ENCODE data around the gene DOK5. TPM values are rescaled to one million over a fixed set of nuclear protein-coding genes. Genes with fewer than 3 reads are reported as not detected.

The DOK5 gene
- total RNA-seq, 1 donor: 14.1 TPM

DNA sequence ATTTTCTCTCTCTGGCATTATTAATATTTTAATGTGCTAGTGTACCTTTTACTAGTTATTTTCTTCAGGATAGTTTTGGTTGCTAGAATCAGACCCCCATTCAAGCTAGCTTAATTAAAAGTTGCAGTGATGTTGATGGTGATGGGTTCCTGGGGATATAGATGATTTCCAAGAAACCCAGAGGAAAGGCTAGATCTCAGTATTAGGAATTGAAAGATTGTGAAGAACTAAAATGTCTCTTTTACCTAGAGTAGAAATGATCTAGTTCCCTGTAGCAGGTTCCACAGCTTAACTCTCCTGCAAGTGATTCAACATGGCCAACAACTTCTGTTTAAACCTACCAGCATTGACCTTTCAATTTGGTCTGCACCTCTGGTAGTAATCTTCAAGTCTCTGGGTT is 78.6 kb downstream of the DOK5 start:
- Histone ChIP-seq H3K36me3 (ENCODE audit: insufficient read depth, low read length) (no peaks in the 10 kb centered on the region), H4K20me1 (ENCODE audit: insufficient read depth, low read length) (no peaks in the 10 kb centered on the region), H3K4me3 (ENCODE audit: insufficient read depth, low read length) (no peak overlapping the region), H3K9me3 (ENCODE audit: low read depth, low read length) (no peaks in the 10 kb centered on the region), H3K4me2 (ENCODE audit: insufficient read depth, low read length) (no peak overlapping the region), H3K27ac (ENCODE audit: low read depth, low read length) (no peak overlapping the region), H3K79me2 (ENCODE audit: insufficient read depth, low read length) (no peaks in the 10 kb centered on the region), H3K4me1 (ENCODE audit: insufficient read depth, low read length) (peaks cover 25% of the 10 kb centered on the region), H2AFZ (ENCODE audit: low read length) (no peak overlapping the region), H3K27me3 (ENCODE audit: insufficient read depth, low read length) (no peaks in the 10 kb centered on the region)
- peak; percentile 66 for DNase-seq (ENCODE audit: insufficient read length, low spot score, missing footprints)
- TF ChIP-seq, protein P1, sequence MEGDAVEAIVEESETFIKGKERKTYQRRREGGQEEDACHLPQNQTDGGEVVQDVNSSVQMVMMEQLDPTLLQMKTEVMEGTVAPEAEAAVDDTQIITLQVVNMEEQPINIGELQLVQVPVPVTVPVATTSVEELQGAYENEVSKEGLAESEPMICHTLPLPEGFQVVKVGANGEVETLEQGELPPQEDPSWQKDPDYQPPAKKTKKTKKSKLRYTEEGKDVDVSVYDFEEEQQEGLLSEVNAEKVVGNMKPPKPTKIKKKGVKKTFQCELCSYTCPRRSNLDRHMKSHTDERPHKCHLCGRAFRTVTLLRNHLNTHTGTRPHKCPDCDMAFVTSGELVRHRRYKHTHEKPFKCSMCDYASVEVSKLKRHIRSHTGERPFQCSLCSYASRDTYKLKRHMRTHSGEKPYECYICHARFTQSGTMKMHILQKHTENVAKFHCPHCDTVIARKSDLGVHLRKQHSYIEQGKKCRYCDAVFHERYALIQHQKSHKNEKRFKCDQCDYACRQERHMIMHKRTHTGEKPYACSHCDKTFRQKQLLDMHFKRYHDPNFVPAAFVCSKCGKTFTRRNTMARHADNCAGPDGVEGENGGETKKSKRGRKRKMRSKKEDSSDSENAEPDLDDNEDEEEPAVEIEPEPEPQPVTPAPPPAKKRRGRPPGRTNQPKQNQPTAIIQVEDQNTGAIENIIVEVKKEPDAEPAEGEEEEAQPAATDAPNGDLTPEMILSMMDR (IDR thresholded peaks at IDR 0.05; ENCODE audit: extremely low read depth, low read depth, low read length): no peak

DNA sequence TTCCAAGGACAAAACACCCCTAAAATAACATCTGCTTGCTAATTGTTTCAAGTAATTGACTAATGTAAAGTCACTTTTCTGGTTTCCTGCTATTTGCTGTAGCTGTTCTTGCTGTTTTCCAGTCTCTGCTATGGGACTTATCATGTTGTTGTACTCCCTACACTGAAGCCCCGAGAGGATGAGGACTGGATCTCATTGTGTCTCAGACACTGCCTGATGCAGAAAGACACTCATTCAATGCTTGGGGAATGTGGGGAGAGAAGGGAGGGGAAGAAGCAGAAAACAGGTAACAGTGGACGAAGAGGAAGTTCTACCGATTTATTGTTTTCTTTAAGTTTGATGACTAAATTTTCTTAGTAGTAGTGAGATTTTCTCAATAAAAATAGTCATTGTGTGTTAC is 79.8 kb downstream of the DOK5 start:
- DNase-seq (ENCODE audit: insufficient read length, low spot score, missing footprints): no peak
- Histone ChIP-seq H3K27ac (ENCODE audit: low read depth, low read length) (no peak overlapping the region), H4K20me1 (ENCODE audit: insufficient read depth, low read length) (no peaks in the 10 kb centered on the region), H3K9me3 (ENCODE audit: low read depth, low read length) (no peaks in the 10 kb centered on the region), H3K79me2 (ENCODE audit: insufficient read depth, low read length) (no peaks in the 10 kb centered on the region), H3K27me3 (ENCODE audit: insufficient read depth, low read length) (no peaks in the 10 kb centered on the region), H3K4me2 (ENCODE audit: insufficient read depth, low read length) (no peak overlapping the region), H3K4me3 (ENCODE audit: insufficient read depth, low read length) (no peak overlapping the region), H3K4me1 (ENCODE audit: insufficient read depth, low read length) (peaks cover 18% of the 10 kb centered on the region), H3K36me3 (ENCODE audit: insufficient read depth, low read length) (no peaks in the 10 kb centered on the region), H2AFZ (ENCODE audit: low read length) (no peak overlapping the region)
- TF ChIP-seq, protein P1 (IDR thresholded peaks at IDR 0.05; ENCODE audit: extremely low read depth, low read depth, low read length): no peak

DNA sequence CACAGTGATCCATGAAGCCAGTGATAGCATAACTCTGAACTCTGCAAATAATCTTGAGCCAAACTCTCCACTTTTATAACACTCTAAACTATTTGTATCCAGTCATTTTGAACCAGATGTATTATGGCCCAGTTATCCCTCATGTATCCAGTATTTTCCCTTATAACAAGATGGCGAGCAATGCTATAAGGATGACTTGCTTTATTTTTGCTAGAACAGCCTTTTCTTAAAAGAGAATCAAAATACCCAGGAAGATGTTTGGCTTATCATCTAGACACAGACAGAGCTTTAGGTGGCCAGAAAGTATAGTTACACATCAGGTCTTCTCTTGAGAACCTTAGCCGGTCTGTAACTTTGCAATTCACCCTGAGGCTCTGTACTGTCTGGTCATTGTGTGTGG is 81.0 kb downstream of the DOK5 start:
- H3K4me2 ChIP-seq (ENCODE audit: insufficient read depth, low read length): no peak overlapping the region
- H3K4me1 ChIP-seq (ENCODE audit: insufficient read depth, low read length): peaks cover 15% of the 10 kb centered on the region
- H4K20me1 ChIP-seq (ENCODE audit: insufficient read depth, low read length): no peaks in the 10 kb centered on the region
- H3K4me3 ChIP-seq (ENCODE audit: insufficient read depth, low read length): no peak overlapping the region
- no peak for DNase-seq (ENCODE audit: insufficient read length, low spot score, missing footprints)
- H3K79me2 ChIP-seq (ENCODE audit: insufficient read depth, low read length): no peaks in the 10 kb centered on the region
- H3K9me3 ChIP-seq (ENCODE audit: low read depth, low read length): no peaks in the 10 kb centered on the region
- no peak overlapping the region for H3K27ac ChIP-seq (ENCODE audit: low read depth, low read length)
- H2AFZ ChIP-seq (ENCODE audit: low read length): no peak overlapping the region
- H3K27me3 ChIP-seq (ENCODE audit: insufficient read depth, low read length): no peaks in the 10 kb centered on the region
- TF ChIP-seq, protein P1 (IDR thresholded peaks at IDR 0.05; ENCODE audit: extremely low read depth, low read depth, low read length): no peak
- no peaks in the 10 kb centered on the region for H3K36me3 ChIP-seq (ENCODE audit: insufficient read depth, low read length)

DNA sequence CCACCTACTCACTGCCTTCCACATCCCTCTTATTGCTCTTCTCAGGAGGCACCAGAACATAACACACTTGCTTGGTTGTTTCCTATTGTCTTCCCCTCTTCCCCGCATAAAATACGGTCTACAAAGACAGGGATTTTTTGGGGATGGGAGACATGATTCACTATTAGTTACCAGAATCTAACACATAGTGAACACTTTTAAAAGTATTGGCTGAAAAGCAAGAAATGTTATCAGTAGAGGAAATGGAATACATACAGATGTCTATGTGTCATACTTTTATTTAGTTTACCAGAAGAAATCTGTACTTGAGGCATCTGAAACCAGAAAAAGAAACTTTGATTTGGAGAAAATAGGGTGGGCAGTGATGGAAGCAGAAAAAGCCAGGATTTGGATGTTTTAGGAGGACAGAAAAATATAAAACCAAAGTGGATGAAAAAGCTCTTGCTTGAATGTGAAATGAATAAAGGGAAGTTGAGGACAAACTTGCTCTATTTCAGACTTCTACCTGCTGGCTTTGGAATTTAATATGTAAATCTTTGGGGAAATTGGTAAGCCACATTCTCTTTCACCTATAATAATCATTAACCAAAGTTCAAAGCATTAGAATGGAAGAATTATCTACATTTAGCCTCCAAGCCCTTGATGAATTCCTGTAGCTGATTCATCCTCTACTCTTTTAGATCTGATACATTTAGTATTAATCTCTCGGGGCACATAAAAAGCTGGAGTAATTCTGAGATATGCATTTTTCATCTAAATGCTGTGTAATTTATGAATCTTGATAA is 82.6 kb downstream of the DOK5 start:
- Histone ChIP-seq H3K4me3 (ENCODE audit: insufficient read depth, low read length) (no peak overlapping the region), H3K27me3 (ENCODE audit: insufficient read depth, low read length) (no peaks in the 10 kb centered on the region), H3K36me3 (ENCODE audit: insufficient read depth, low read length) (no peaks in the 10 kb centered on the region), H3K9me3 (ENCODE audit: low read depth, low read length) (no peaks in the 10 kb centered on the region), H4K20me1 (ENCODE audit: insufficient read depth, low read length) (no peaks in the 10 kb centered on the region), H3K79me2 (ENCODE audit: insufficient read depth, low read length) (no peaks in the 10 kb centered on the region), H2AFZ (ENCODE audit: low read length) (no peak overlapping the region), H3K4me1 (ENCODE audit: insufficient read depth, low read length) (peaks cover 15% of the 10 kb centered on the region), H3K27ac (ENCODE audit: low read depth, low read length) (peak overlapping the region; percentile 56), H3K4me2 (ENCODE audit: insufficient read depth, low read length) (peak overlapping the region; percentile 52)
- TF ChIP-seq, protein P1 (IDR thresholded peaks at IDR 0.05; ENCODE audit: extremely low read depth, low read depth, low read length): no peak
- peak; percentile 88 for DNase-seq (ENCODE audit: insufficient read length, low spot score, missing footprints)

Data from osteoblast (primary cell).